Measurements from ENCODE around the gene CYB561D1. TPM values are rescaled to one million over a fixed set of nuclear protein-coding genes. Genes with fewer than 3 reads are reported as not detected.

The CYB561D1 gene
- total and polyA plus RNA-seq, 2 donors (not counting 1 experiment from before 2014, with no cell fraction given) = 5.1 to 6.6 TPM

- Histone ChIP-seq H3K4me1 (ENCODE audit: control insufficient read depth, extremely low read depth, insufficient read depth, low read length) (peaks cover 6% of the 10 kb centered on the region), H3K36me3 (ENCODE audit: control insufficient read depth, insufficient read depth, low read length) (no peaks in the 10 kb centered on the region), H3K27me3 (ENCODE audit: control insufficient read depth, insufficient read depth, low read length) (peaks cover 12% of the 10 kb centered on the region), H4K20me1 (ENCODE audit: control insufficient read depth, extremely low read depth, insufficient read depth, low read length) (no peaks in the 10 kb centered on the region), H3K4me3 (replicated peaks in 1 of 4; ENCODE audit: control extremely low read depth in 1 of 4, insufficient read depth in 1 of 4, low read depth in 3 of 4, low read length in 4 of 4) (no peak overlapping the region), H3K9ac (ENCODE audit: insufficient read depth, low read length) (no peak overlapping the region), H3K9me3 (ENCODE audit: control insufficient read depth, insufficient read depth, low read depth, low read length) (no peaks in the 10 kb centered on the region), H2AFZ (ENCODE audit: low read length) (no peak overlapping the region), H3K27ac (ENCODE audit: insufficient read depth, low read length) (no peak overlapping the region), H3K79me2 (ENCODE audit: control insufficient read depth, insufficient read depth, low read length) (no peaks in the 10 kb centered on the region), H3K4me2 (ENCODE audit: extremely low read depth, insufficient read depth, low read length) (no peak overlapping the region)
- no peak for TF ChIP-seq EZH2 (IDR thresholded peaks at IDR 0.05; ENCODE audit: low read length, missing control alignments)
- TF ChIP-seq, protein P1, sequence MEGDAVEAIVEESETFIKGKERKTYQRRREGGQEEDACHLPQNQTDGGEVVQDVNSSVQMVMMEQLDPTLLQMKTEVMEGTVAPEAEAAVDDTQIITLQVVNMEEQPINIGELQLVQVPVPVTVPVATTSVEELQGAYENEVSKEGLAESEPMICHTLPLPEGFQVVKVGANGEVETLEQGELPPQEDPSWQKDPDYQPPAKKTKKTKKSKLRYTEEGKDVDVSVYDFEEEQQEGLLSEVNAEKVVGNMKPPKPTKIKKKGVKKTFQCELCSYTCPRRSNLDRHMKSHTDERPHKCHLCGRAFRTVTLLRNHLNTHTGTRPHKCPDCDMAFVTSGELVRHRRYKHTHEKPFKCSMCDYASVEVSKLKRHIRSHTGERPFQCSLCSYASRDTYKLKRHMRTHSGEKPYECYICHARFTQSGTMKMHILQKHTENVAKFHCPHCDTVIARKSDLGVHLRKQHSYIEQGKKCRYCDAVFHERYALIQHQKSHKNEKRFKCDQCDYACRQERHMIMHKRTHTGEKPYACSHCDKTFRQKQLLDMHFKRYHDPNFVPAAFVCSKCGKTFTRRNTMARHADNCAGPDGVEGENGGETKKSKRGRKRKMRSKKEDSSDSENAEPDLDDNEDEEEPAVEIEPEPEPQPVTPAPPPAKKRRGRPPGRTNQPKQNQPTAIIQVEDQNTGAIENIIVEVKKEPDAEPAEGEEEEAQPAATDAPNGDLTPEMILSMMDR (conservative IDR thresholded peaks at IDR 0.05 in 1 of 2, IDR thresholded peaks at IDR 0.05 in 1 of 2; ENCODE audit: low read depth in 1 of 2, low read length in 2 of 2) = no peak
- no peak for DNase-seq (ENCODE audit: low read depth in 2 of 2)
Observed at GRCh38 chr1:109478806-109479205, 15.1 kb upstream of the CYB561D1 start.

GRCh38 chr1:109479311-109479710 lies 14.6 kb upstream of the CYB561D1 start:
- H3K36me3 ChIP-seq (ENCODE audit: control insufficient read depth, insufficient read depth, low read length) = no peaks in the 10 kb centered on the region
- no peak overlapping the region for H2AFZ ChIP-seq (ENCODE audit: low read length)
- no peaks in the 10 kb centered on the region for H3K79me2 ChIP-seq (ENCODE audit: control insufficient read depth, insufficient read depth, low read length)
- DNase-seq (ENCODE audit: low read depth in 2 of 2) = no peak
- H4K20me1 ChIP-seq (ENCODE audit: control insufficient read depth, extremely low read depth, insufficient read depth, low read length) = no peaks in the 10 kb centered on the region
- no peak overlapping the region for H3K4me2 ChIP-seq (ENCODE audit: extremely low read depth, insufficient read depth, low read length)
- no peak overlapping the region for H3K4me3 ChIP-seq (replicated peaks in 1 of 4; ENCODE audit: control extremely low read depth in 1 of 4, insufficient read depth in 1 of 4, low read depth in 3 of 4, low read length in 4 of 4)
- TF ChIP-seq EZH2 (IDR thresholded peaks at IDR 0.05; ENCODE audit: low read length, missing control alignments) = no peak
- TF ChIP-seq, protein P1 (conservative IDR thresholded peaks at IDR 0.05 in 1 of 2, IDR thresholded peaks at IDR 0.05 in 1 of 2; ENCODE audit: low read depth in 1 of 2, low read length in 2 of 2) = no peak
- peaks cover 12% of the 10 kb centered on the region for H3K27me3 ChIP-seq (ENCODE audit: control insufficient read depth, insufficient read depth, low read length)
- no peak overlapping the region for H3K9ac ChIP-seq (ENCODE audit: insufficient read depth, low read length)
- peaks cover 6% of the 10 kb centered on the region for H3K4me1 ChIP-seq (ENCODE audit: control insufficient read depth, extremely low read depth, insufficient read depth, low read length)
- no peak overlapping the region for H3K27ac ChIP-seq (ENCODE audit: insufficient read depth, low read length)
- H3K9me3 ChIP-seq (ENCODE audit: control insufficient read depth, insufficient read depth, low read depth, low read length) = no peaks in the 10 kb centered on the region

DNA sequence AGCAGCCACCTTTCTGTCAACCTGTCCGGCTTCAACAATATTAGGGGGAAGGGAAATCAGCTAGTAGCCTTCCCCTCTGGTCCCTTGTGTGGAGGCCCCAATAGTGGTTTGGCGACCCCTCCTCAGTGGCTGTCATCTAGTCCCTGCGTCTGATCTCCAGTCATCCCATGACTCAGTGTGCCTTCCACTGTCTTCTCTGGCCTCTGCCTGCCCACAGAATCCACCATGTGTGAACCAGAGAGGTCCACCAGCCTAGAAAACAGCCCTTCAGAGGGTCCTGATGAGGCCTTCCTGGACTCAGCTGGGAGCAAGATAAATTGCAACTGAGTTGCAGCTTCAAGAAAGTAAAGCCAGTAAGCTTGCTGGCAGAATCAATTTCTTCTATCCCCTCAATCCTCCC lies 14.0 kb upstream of the CYB561D1 start:
- peaks cover 9% of the 10 kb centered on the region for H3K27me3 ChIP-seq (ENCODE audit: control insufficient read depth, insufficient read depth, low read length)
- DNase-seq (ENCODE audit: low read depth in 2 of 2) = no peak

More for the DNA sequence above, 14.0 kb upstream of the CYB561D1 start:
- no peaks in the 10 kb centered on the region for H3K79me2 ChIP-seq (ENCODE audit: control insufficient read depth, insufficient read depth, low read length)
- H3K4me2 ChIP-seq (ENCODE audit: extremely low read depth, insufficient read depth, low read length) = no peak overlapping the region
- no peaks in the 10 kb centered on the region for H4K20me1 ChIP-seq (ENCODE audit: control insufficient read depth, extremely low read depth, insufficient read depth, low read length)
- no peak overlapping the region for H2AFZ ChIP-seq (ENCODE audit: low read length)
- H3K27ac ChIP-seq (ENCODE audit: insufficient read depth, low read length) = no peak overlapping the region
- no peaks in the 10 kb centered on the region for H3K9me3 ChIP-seq (ENCODE audit: control insufficient read depth, insufficient read depth, low read depth, low read length)
- H3K36me3 ChIP-seq (ENCODE audit: control insufficient read depth, insufficient read depth, low read length) = no peaks in the 10 kb centered on the region
- TF ChIP-seq, protein P1 (conservative IDR thresholded peaks at IDR 0.05 in 1 of 2, IDR thresholded peaks at IDR 0.05 in 1 of 2; ENCODE audit: low read depth in 1 of 2, low read length in 2 of 2) = no peak
- no peak for TF ChIP-seq EZH2 (IDR thresholded peaks at IDR 0.05; ENCODE audit: low read length, missing control alignments)
- H3K9ac ChIP-seq (ENCODE audit: insufficient read depth, low read length) = no peak overlapping the region
- H3K4me3 ChIP-seq (replicated peaks in 1 of 4; ENCODE audit: control extremely low read depth in 1 of 4, insufficient read depth in 1 of 4, low read depth in 3 of 4, low read length in 4 of 4) = no peak overlapping the region
- peaks cover 6% of the 10 kb centered on the region for H3K4me1 ChIP-seq (ENCODE audit: control insufficient read depth, extremely low read depth, insufficient read depth, low read length)
